Putamen (tissue), 1 donor: Measurements from ENCODE around the gene CENPF.
"Not testable (repeated sequence)": the region's sequence is repeated elsewhere in the genome, so short reads cannot be mapped to it uniquely, and the experiment has no call there.

ENCODE experiments used
- DNase-seq: peaks from one replicate; pipeline ENCODE4 v3.0.0-alpha.2; 2016; ENCODE audit warnings: low spot score

CENPF gene

GRCh38 chr1:214584805-214585766, 17.9 kb upstream of the CENPF start:
- DNase-seq = no peak

GRCh38 chr1:214586621-214587020, 16.4 kb upstream of the CENPF start:
- DNase-seq = no peak

- no peak for DNase-seq
These were observed 15.8 kb upstream of the CENPF start for GRCh38 chr1:214587165-214587564.

GRCh38 chr1:214588963-214589597, 13.9 kb upstream of the CENPF start:
- no peak for DNase-seq

GRCh38 chr1:214590696-214591095, 12.3 kb upstream of the CENPF start:
- DNase-seq = no peak

- not testable (repeated sequence) for DNase-seq
These were observed 11.1 kb upstream of the CENPF start for GRCh38 chr1:214591918-214592317.

GRCh38 chr1:214593158-214593557, 9.8 kb upstream of the CENPF start:
- no peak for DNase-seq

DNA sequence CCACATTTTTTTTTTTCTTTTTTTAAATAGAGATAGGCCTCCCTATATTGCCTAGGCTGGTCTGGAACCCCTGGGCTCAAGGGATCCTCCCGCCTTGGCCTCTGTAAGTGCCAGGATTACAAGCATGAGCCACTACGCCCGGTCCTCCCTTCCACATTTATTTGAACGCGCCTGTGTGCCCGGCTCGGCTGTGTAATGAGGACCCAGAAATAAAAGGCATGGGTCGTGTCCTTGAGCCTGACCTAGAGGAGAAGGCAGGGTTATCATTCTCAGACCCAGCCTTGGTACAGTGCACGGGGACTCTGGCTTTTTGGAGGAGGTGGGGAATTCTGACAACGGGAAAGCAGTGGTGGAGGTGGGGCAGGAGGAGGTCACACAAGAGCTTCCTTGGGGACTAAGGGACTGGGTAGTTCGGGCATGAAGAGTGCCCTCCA, 841 bp downstream of the CENPF start:
- no peak for DNase-seq

DNA sequence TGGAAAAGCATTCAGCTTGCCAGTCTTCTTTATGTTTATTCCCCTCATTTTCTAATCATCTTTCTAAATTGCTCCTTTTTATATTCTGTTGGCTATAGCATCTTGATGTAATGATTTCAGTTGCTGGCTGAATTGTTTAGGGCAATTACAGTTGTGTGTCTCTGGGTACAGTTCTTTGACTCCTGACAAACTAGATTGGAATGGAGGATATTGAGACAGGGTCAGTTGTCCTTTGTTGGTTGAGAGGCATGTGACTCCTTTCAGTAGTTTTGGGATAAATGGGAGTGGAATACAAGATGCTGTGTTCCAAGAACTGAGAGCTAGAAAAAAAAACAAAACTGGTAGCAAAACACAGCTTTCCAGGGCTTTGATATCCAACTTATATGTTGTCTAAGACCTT, 1.5 kb downstream of the CENPF start:
- no peak for DNase-seq

- DNase-seq = not testable (repeated sequence)
These were observed 2.5 kb downstream of the CENPF start for GRCh38 chr1:214605484-214605883.

DNA sequence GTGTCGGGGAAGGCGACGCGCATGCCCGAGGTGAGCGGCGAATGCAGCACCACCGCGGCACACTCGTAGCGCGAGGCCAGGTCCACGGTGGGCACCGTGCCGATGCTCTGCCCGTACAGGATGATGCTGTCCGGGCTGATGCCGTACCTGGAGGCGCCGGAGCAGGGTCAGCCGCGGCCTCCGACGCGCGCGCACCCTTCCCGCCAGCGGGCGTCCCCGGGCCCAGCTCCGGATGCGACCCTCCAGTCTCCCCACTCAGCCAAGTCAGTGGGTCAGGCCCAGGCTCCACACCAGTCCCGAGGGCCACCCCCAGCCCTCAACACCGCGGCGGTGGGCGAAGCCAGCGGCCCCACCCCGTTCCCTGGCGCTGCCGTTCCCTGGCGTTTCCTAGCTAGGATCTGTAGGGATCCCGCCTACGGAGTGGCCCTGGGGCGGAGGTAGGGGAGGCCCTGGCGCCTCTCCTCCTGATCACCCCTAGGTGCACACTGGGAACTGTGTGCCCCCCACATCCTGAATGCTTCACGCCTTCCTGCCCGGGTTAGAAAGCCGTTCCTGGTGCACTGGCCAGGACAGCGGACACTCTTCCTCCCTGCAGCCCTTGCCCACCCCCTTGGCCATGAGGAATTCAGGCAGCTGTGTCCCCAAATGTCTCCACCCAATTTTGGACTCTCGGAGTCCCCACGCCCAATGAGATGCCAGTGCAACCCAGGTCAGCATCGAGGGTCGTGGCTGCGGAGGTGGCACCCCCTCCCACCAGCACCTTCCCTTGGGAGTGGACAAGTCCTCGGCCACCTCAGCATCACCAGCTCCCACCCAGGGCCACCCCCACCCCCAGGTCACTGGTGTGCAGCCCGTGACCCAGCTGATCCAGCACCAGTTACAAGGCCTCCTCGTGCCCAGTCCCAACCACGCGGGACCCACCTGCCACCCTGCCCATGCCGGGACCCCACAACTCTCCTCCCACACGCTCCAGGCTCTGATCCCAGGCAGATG, 3.2 kb downstream of the CENPF start:
- DNase-seq = not testable (repeated sequence)

- DNase-seq = not testable (repeated sequence)
These were observed 4.7 kb downstream of the CENPF start for GRCh38 chr1:214607492-214608215.

DNA sequence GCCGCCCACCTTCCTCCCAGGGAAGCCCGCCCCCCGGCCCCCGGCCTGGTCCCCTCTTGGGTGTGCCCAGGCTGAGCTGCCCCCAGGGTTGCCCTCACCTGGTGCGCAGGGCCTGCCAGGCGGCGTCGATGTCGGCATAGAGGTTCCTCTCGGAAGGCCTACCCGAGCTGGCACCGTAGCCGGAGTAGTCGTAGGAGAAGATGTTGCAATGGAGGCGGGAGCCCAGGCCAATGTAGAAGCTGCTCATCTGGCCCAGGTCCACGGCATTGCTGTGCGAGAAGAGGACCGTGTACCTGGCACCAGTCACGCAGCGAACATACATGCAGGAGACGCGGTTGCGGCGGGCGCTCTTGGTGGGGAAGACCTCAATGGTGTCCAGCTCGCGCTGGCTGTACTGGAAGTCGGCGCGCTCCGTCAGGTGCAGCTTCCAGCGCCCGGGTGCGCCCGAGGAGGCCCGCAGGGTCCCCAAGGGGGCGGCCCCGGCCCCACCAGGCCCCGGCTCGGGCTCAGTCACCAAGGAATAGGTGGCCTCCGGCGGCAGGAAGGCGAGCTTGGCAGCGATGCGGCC, 5.3 kb downstream of the CENPF start:
- DNase-seq = not testable (repeated sequence)

DNA sequence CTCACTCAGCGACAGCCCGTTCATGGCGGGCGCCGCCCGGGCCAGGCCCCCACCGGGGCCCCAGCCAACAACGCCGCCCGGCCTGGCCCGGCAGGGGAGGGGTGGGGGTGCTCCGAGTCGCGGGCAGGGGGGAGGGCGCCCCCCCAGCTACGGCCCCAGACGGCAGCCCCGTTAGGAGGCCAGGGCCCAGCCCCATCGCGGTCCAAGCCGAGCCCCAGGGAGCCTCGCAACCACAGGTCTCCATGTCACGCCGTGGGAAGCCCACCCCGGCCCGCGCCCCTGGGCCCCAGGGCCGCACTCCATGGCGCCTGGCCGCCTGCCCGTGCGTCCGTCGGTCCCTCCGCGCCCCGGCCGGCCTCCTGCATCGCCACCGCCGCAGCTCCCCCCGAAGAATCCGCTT, 5.8 kb downstream of the CENPF start:
- DNase-seq = not testable (repeated sequence)

GRCh38 chr1:214609692-214610091, 6.7 kb downstream of the CENPF start:
- DNase-seq = no peak

- not testable (repeated sequence) for DNase-seq
These were observed 7.1 kb downstream of the CENPF start for GRCh38 chr1:214610136-214610535.

- no peak for DNase-seq
These were observed 12.1 kb downstream of the CENPF start for GRCh38 chr1:214615109-214615508.

DNA sequence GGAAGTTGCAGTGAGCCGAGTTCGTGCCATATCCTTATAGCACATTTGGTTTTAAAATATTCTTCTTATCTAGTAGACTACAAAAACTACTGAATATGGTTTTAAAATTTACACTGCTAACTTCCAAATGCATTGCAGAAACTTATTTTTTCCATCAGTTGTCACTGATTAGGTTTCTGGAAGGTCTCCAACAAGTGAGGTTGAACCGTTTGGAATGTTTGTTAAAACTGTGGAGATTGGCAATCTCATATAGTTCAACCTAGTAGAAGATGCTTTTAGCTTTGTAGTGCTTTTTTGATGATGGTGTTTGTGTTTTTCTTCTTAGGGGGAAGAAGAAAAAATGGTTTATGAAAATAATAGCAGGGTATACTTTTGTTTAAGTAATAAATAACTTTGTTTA, 12.9 kb downstream of the CENPF start:
- DNase-seq = no peak

DNA sequence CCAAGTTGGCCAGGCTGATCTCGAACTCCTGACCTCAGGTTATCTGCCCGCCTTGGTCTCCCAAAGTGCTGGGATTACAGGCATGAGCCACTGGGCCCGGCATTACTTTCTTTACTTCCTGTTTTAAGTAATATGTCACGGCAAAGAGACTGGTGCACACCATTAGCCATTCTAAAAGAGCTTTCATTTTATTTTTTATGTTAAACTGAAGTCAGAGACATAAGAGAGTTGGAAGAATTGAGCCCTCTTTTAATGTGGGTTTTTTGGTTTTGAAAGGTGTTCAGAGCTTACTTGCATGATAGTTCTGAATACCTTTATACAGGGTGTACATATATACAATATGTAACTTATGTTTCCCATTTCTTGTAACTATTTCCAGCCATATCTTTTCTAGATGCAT, 14.3 kb downstream of the CENPF start:
- DNase-seq = no peak

- no peak for DNase-seq
These were observed 14.8 kb downstream of the CENPF start for GRCh38 chr1:214617843-214618242.

GRCh38 chr1:214621236-214621635, 18.2 kb downstream of the CENPF start:
- no peak for DNase-seq
